Smooth muscle cell (in vitro differentiated cells): ENCODE measurements around the gene C1QTNF8. TPM values are rescaled to one million over a fixed set of nuclear protein-coding genes. Genes with fewer than 3 reads are reported as not detected.

Source experiments
- DNase-seq: peaks from one replicate; lab custom pipeline; 2025; ENCODE audit not compliant: unreplicated experiment; lab: John Stamatoyannopoulos, UW
- H2AFZ ChIP-seq: fragments of 200-600 bp; sonication (generic); 2 replicates; pipeline ENCODE4 v1.6.0; 2016; ENCODE audit warnings: antibody characterized with exemption, low read depth, mild to moderate bottlenecking
- H3F3A ChIP-seq: fragments of 200-600 bp; sonication (generic); 2 replicates; pipeline ENCODE4 v1.6.0; 2017; ENCODE audit warnings: antibody characterized with exemption, low read depth
- H3K27ac ChIP-seq: fragments of 200-600 bp; sonication (generic); 2 replicates; pipeline ENCODE4 v1.5.1; 2016; ENCODE audit warnings: low read depth, mild to moderate bottlenecking
- H3K27me3 ChIP-seq: fragments of 200-600 bp; sonication (generic); 2 replicates; pipeline ENCODE4 v1.6.1; 2016; ENCODE audit warnings: low read depth, mild to moderate bottlenecking
- H3K36me3 ChIP-seq: fragments of 200-600 bp; sonication (generic); 2 replicates; pipeline ENCODE4 v1.5.1; 2016; ENCODE audit warnings: low read depth
- H3K4me1 ChIP-seq: fragments of 200-600 bp; sonication (generic); 2 replicates; pipeline ENCODE4 v1.5.1; 2016; ENCODE audit warnings: low read depth
- H3K4me2 ChIP-seq: fragments of 200-600 bp; sonication (generic); 2 replicates; pipeline ENCODE4 v1.6.0; 2016; ENCODE audit warnings: mild to moderate bottlenecking
- H3K4me3 ChIP-seq: fragments of 200-600 bp; sonication (generic); 2 replicates; pipeline ENCODE4 v1.5.1; 2016; ENCODE audit warnings: mild to moderate bottlenecking
- H3K79me2 ChIP-seq: fragments of 200-600 bp; sonication (generic); 2 replicates; pipeline ENCODE4 v1.6.0; 2016; ENCODE audit warnings: low read depth, mild to moderate bottlenecking
- H3K9ac ChIP-seq: fragments of 200-600 bp; sonication (generic); 2 replicates; pipeline ENCODE4 v1.6.0; 2016; ENCODE audit warnings: low read depth
- H3K9me3 ChIP-seq: fragments of 200-600 bp; sonication (generic); replicated peaks from 2 replicates; pipeline ENCODE4 v1.5.1; 2016; ENCODE audit warnings: low read depth
- H4K20me1 ChIP-seq: fragments of 200-600 bp; sonication (generic); 2 replicates; pipeline ENCODE4 v1.6.0; 2016; ENCODE audit warnings: low read depth
- WGBS: methylation state at CpG from one replicate; pipeline ENCODE4 v1.1.7; 2016; ENCODE audit warnings: low lambda C conversion rate; 5-methylcytosine and 5-hydroxymethylcytosine counted together
- polyA plus RNA-seq: library from polyadenylated mRNA; unstranded; fragments of >200 nt; fragmentation: Nextera tagmentation; extraction: Ambion mirVana; gene quantifications from 2 replicates; pipeline ENCODE4 v1.2.1, GENCODE V29; 2016
- total RNA-seq: library from RNA; depleted of rRNA; stranded (reverse); fragments of >200 nt; gene quantifications from 2 replicates; pipeline ENCODE4 v1.2.3, GENCODE V29; 2014
- TF ChIP-seq, protein P1 (sequence below): fragments of 200-600 bp; sonication (generic); IDR thresholded peaks from 2 replicates; pipeline ENCODE4 v1.5.1; 2017; ENCODE audit warnings: borderline replicate concordance, mild to moderate bottlenecking, antibody characterized with exemption; ENCODE audit not compliant: insufficient read depth, poor library complexity, severe bottlenecking

Gene C1QTNF8
- total and polyA plus RNA-seq, 2 experiments from 2014 or later: not detected

DNA sequence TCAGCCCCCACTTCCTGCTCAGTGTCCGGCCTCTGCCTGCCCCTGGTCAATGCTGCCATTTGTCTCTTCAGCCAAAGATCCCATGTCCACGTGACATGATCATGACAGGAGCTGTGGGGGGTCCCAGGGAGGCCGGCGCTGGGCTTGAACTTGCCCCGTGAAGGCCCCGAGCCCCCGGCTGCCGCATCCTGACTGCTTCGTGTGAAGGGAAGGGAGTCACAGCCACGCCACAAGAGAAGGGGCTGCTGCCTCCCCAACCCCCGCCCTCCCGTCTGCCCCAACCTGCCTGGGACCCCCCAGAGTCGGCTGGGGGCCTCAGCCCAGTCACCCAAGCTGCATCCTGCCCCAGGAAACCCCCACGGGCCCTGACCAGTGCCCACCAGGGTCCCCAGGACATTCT is 37.8 kb downstream of the C1QTNF8 start:
- Histone ChIP-seq H4K20me1 (no peaks in the 10 kb centered on the region), H3K27me3 (no peaks in the 10 kb centered on the region), H2AFZ (no peak overlapping the region), H3K36me3 (no peaks in the 10 kb centered on the region), H3F3A (no peaks in the 10 kb centered on the region), H3K9ac (no peak overlapping the region), H3K79me2 (no peaks in the 10 kb centered on the region), H3K27ac (no peak overlapping the region), H3K4me2 (no peak overlapping the region), H3K9me3 (no peaks in the 10 kb centered on the region), H3K4me1 (no peaks in the 10 kb centered on the region), H3K4me3 (no peak overlapping the region)
- TF ChIP-seq, protein P1, sequence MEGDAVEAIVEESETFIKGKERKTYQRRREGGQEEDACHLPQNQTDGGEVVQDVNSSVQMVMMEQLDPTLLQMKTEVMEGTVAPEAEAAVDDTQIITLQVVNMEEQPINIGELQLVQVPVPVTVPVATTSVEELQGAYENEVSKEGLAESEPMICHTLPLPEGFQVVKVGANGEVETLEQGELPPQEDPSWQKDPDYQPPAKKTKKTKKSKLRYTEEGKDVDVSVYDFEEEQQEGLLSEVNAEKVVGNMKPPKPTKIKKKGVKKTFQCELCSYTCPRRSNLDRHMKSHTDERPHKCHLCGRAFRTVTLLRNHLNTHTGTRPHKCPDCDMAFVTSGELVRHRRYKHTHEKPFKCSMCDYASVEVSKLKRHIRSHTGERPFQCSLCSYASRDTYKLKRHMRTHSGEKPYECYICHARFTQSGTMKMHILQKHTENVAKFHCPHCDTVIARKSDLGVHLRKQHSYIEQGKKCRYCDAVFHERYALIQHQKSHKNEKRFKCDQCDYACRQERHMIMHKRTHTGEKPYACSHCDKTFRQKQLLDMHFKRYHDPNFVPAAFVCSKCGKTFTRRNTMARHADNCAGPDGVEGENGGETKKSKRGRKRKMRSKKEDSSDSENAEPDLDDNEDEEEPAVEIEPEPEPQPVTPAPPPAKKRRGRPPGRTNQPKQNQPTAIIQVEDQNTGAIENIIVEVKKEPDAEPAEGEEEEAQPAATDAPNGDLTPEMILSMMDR: no peak
- WGBS: 88% methylated on average over 11 of the region's 14 CpGs
- no peak for DNase-seq

DNA sequence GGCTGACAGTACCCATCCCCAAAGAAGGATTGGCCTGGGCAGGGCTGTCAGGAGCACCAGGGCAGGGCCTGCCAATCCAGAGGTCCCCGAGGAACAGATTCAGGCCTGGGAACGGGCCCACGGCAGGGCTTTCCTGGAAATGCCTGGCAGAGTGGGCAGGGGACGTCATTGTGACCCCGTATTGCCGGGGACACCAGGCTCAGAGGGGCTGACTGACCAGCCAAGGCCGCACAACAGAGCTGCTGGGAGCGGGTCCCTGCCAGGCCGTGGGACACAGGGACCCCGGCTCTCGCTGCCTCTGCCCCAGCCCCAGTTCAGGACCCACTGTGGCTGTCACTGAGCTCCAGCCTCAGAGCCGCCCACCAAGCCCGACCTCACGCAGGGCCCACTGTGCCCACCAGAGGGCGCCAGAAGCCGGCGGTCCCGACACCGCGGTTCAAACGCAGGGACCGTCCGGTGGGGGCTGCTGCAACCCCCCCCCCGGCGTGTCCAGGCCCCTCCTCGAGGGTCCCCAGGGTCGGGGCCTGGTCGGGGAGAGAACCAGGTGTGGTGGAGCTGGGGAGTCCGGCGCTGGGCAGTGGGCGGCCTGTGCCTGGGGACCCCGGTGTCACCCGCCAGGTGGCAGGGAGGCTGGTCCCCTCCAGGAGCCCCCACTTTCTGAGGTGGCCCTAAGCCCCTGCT is 38.7 kb downstream of the C1QTNF8 start:
- Histone ChIP-seq H3K36me3 (no peaks in the 10 kb centered on the region), H3K27ac (no peak overlapping the region), H3K79me2 (no peaks in the 10 kb centered on the region), H2AFZ (no peak overlapping the region), H3F3A (no peaks in the 10 kb centered on the region), H3K4me1 (no peaks in the 10 kb centered on the region), H3K4me3 (no peak overlapping the region), H3K9me3 (no peaks in the 10 kb centered on the region), H4K20me1 (no peaks in the 10 kb centered on the region), H3K9ac (no peak overlapping the region), H3K4me2 (no peak overlapping the region), H3K27me3 (no peaks in the 10 kb centered on the region)
- DNase-seq: peak; percentile 26
- TF ChIP-seq, protein P1: peak; percentile 84
- 25% methylated on average over 21 of the region's 33 CpGs for WGBS

DNA sequence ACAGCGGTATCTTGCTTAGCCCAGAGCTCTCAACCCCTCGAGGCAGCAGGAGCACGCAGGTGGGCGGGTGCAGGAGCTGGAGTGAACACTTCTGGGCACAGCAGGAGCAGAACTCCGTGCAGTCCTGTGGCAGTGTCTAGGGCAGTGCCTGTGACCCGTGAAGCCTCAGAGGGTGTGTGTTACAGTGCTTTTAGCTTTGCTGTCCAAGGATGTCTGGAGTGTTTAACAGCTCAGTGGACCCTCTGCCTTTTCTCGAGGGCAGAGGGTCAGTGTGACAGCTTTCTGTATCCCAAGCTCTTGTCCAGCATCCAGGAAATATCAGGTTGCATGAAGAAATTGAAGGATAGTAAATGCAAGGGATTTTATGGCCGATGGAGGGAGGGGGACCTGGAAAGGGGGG is 39.8 kb downstream of the C1QTNF8 start:
- H2AFZ ChIP-seq: no peak overlapping the region
- H3K4me3 ChIP-seq: no peak overlapping the region
- no peaks in the 10 kb centered on the region for H4K20me1 ChIP-seq
- no peak overlapping the region for H3K27ac ChIP-seq
- H3K36me3 ChIP-seq: no peaks in the 10 kb centered on the region
- no peak overlapping the region for H3K9ac ChIP-seq
- no peaks in the 10 kb centered on the region for H3F3A ChIP-seq
- TF ChIP-seq, protein P1: no peak
- H3K27me3 ChIP-seq: no peaks in the 10 kb centered on the region
- no peaks in the 10 kb centered on the region for H3K4me1 ChIP-seq
- WGBS: 86% methylated on average over 7 of the region's 8 CpGs
- H3K4me2 ChIP-seq: no peak overlapping the region
- no peak for DNase-seq
- no peaks in the 10 kb centered on the region for H3K79me2 ChIP-seq
- H3K9me3 ChIP-seq: no peaks in the 10 kb centered on the region

DNA sequence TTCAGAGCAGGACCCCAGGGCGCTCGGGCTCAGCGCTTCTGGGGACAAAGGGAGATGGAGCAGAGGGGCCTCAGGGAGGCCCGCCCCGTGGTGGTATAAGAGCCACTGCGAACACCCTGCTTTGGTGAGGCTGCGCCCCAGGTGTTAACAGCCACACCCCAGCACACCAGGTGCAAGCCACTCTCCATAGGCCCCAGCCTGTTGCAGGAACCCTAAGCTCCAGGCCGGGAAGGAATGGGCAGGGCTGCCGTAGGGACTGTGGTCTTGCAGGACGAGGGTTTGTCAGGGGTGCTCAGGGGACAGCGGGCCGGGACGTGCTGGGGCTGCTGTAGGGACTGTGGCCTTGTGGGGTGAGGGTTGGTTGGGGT is 40.5 kb downstream of the C1QTNF8 start:
- no peaks in the 10 kb centered on the region for H3K79me2 ChIP-seq
- H3K9me3 ChIP-seq: no peaks in the 10 kb centered on the region
- H3K9ac ChIP-seq: no peak overlapping the region
- H3K4me2 ChIP-seq: no peak overlapping the region
- TF ChIP-seq, protein P1: no peak
- H3K4me3 ChIP-seq: no peak overlapping the region
- no peaks in the 10 kb centered on the region for H3F3A ChIP-seq
- H4K20me1 ChIP-seq: no peaks in the 10 kb centered on the region
- WGBS: 83% methylated on average over 13 of the region's 13 CpGs
- H3K27me3 ChIP-seq: no peaks in the 10 kb centered on the region
- H3K27ac ChIP-seq: no peak overlapping the region
- H3K4me1 ChIP-seq: no peaks in the 10 kb centered on the region
- H3K36me3 ChIP-seq: no peaks in the 10 kb centered on the region
- H2AFZ ChIP-seq: no peak overlapping the region
- no peak for DNase-seq
